K562 (cell line): Measurements from ENCODE around the gene CLDN11. TPM values are rescaled to one million over a fixed set of nuclear protein-coding genes. Genes with fewer than 3 reads are reported as not detected.
A peak's percentile ranks its signal among the peaks of the same experiment; 100 is the strongest.

Experiments used
- ARID2 ChIP-seq: fragments of 450-650 bp; IDR thresholded peaks from 2 replicates; pipeline ENCODE4 v1.6.1; 2017; ENCODE audit warnings: antibody characterized with exemption, mild to moderate bottlenecking
- ATF7 ChIP-seq: fragments of 450-650 bp; IDR thresholded peaks from 2 replicates; pipeline ENCODE4 v1.7.1; 2014; ENCODE audit warnings: mild to moderate bottlenecking, moderate library complexity
- BMI1 ChIP-seq: fragments of 150-350 bp; IDR thresholded peaks from 2 replicates; pipeline ENCODE4 v1.6.1; 2014; ENCODE audit warnings: low read length
- CBX1 ChIP-seq: sonication (generic); IDR thresholded peaks from 2 replicates; pipeline ENCODE4 v1.6.1; 2016; ENCODE audit warnings: antibody characterized with exemption, low read depth, mild to moderate bottlenecking
- CHCHD3 ChIP-seq: fragments of 250-450 bp; sonication (Bioruptor Pico); IDR thresholded peaks from 2 replicates; pipeline ENCODE4 v2.1.2; 2022; ENCODE audit warnings: mild to moderate bottlenecking
- DPF2 ChIP-seq: fragments of 450-650 bp; IDR thresholded peaks from 2 replicates; pipeline ENCODE4 v1.6.1; 2016
- E2F3 ChIP-seq: fragments of 250-450 bp; sonication (Bioruptor Pico); IDR thresholded peaks from 2 replicates; pipeline ENCODE4 v1.4.0; 2020; ENCODE audit warnings: mild to moderate bottlenecking
- FOXK1 ChIP-seq: sonication (generic); formaldehyde crosslinking; IDR thresholded peaks from 2 replicates; pipeline ENCODE4 v1.8.0; 2022; ENCODE audit warnings: missing genetic modification reagents, mild to moderate bottlenecking, borderline replicate concordance
- MTF1 ChIP-seq: fragments of 250-450 bp; sonication (Bioruptor Pico); IDR thresholded peaks from 2 replicates; pipeline ENCODE4 v1.9.0; 2021; ENCODE audit warnings: moderate library complexity, mild to moderate bottlenecking, inconsistent platforms, borderline replicate concordance
- MXD1 ChIP-seq: fragments of 250-450 bp; sonication (Bioruptor Pico); IDR thresholded peaks from 2 replicates; pipeline ENCODE4 v1.8.0; 2021; ENCODE audit warnings: borderline replicate concordance, mild to moderate bottlenecking, moderate library complexity; ENCODE audit not compliant: poor library complexity, severe bottlenecking
- NFATC3 ChIP-seq: fragments of 450-650 bp; IDR thresholded peaks from 2 replicates; pipeline ENCODE4 v1.6.1; 2017; ENCODE audit warnings: mild to moderate bottlenecking
- RB1 ChIP-seq: fragments of 450-650 bp; IDR thresholded peaks from 2 replicates; pipeline ENCODE4 v1.6.1; 2017; ENCODE audit warnings: low read depth, mild to moderate bottlenecking
- RHOXF2B ChIP-seq: fragments of 250-450 bp; sonication (Bioruptor Pico); conservative IDR thresholded peaks from 2 replicates; pipeline ENCODE4 v1.5.1; 2021
- SRF ChIP-seq, 2 experiments: fragments of 250-450, 450-650 bp in 1 of 2; sonication (Bioruptor Pico) in 1 of 2; sonication (generic) in 1 of 2; formaldehyde crosslinking; IDR thresholded peaks; 2 replicates each; pipeline versions ENCODE4 v1.5.0 to v1.5.1; 2020 to 2022; ENCODE audit warnings: mild to moderate bottlenecking in 1 of 2, missing genetic modification reagents in 1 of 2
- UBTF ChIP-seq, 2 experiments: IDR thresholded peaks; 2 replicates each; pipeline ENCODE4 v1.6.1; 2012; ENCODE audit warnings: improper control_type of control experiment in 2 of 2, low read depth in 2 of 2, low read length in 2 of 2, borderline replicate concordance in 1 of 2
- ZFPM2 ChIP-seq: fragments of 250-450 bp; sonication (Bioruptor Pico); IDR thresholded peaks from 2 replicates; pipeline ENCODE4 v1.5.1; 2022; ENCODE audit warnings: mild to moderate bottlenecking
- ZNF146 ChIP-seq: IDR thresholded peaks from one replicate; pipeline ENCODE4 v1.6.1; 2018; ENCODE audit warnings: missing compliant biosample characterization; ENCODE audit not compliant: unreplicated experiment
- ZNF583 ChIP-seq: fragments of 250-450 bp; sonication (Bioruptor Pico); IDR thresholded peaks from 2 replicates; pipeline ENCODE4 v1.4.0; 2020
- polyA plus RNA-seq, 8 experiments: library from polyadenylated mRNA; depleted of rRNA in 4 of 8; stranded (reverse) in 5 of 8; unstranded in 3 of 8; fragments of >200 nt; fragmentation: Nextera tagmentation in 2 of 8; fragmentation: Illumina TruSeq in 1 of 8; extraction: Ambion mirVana in 2 of 8; extraction: Trizol in 1 of 8; gene quantifications; 2 replicates each; pipeline versions ENCODE4 v1.2.1 to v1.2.3, GENCODE V29; 2011 to 2014; ENCODE audit warnings: inconsistent platforms in 1 of 8, missing spikeins in 1 of 8
- total RNA-seq, 7 experiments: library from RNA; depleted of rRNA in 6 of 7; stranded (reverse); fragments of >200 nt in 6 of 7; fragmentation: Illumina TruSeq in 2 of 7; extraction: Trizol in 2 of 7; gene quantifications; 2 replicates each; pipeline versions ENCODE4 v1.2.1 to v1.2.3, GENCODE V29; 2011 to 2021; ENCODE audit warnings: low replicate concordance in 1 of 7
- TF ChIP-seq, protein P1 (sequence below): sonication (generic); formaldehyde crosslinking; IDR thresholded peaks from 2 replicates; pipeline ENCODE4 v1.8.0; 2022; ENCODE audit warnings: mild to moderate bottlenecking, missing genetic modification reagents
- TF ChIP-seq, protein P2 (sequence below): fragments of 450-650 bp; IDR thresholded peaks from 2 replicates; pipeline ENCODE4 v1.6.1; 2016
- TF ChIP-seq, protein P3 (sequence below): fragments of 450-650 bp; IDR thresholded peaks from 2 replicates; pipeline ENCODE4 v1.6.1; 2018; ENCODE audit not compliant: partially characterized antibody

The CLDN11 gene
- total and polyA plus RNA-seq, 9 of the 15 experiments (the other 6 are each of a cell fraction or from before 2014, with no cell fraction given): 0.05 to 0.41 (median 0.18) TPM; not detected in 1

GRCh38 chr3:170426240-170426797, 7.7 kb downstream of the CLDN11 start (continued):
- TF ChIP-seq, protein P1, sequence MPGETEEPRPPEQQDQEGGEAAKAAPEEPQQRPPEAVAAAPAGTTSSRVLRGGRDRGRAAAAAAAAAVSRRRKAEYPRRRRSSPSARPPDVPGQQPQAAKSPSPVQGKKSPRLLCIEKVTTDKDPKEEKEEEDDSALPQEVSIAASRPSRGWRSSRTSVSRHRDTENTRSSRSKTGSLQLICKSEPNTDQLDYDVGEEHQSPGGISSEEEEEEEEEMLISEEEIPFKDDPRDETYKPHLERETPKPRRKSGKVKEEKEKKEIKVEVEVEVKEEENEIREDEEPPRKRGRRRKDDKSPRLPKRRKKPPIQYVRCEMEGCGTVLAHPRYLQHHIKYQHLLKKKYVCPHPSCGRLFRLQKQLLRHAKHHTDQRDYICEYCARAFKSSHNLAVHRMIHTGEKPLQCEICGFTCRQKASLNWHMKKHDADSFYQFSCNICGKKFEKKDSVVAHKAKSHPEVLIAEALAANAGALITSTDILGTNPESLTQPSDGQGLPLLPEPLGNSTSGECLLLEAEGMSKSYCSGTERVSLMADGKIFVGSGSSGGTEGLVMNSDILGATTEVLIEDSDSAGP (CRISPR knock-in tag): no peak
- TF ChIP-seq MTF1 (no peak), UBTF (IDR thresholded peaks at IDR 0.05; ENCODE audit: borderline replicate concordance in 1 of 2, low read depth in 2 of 2, low read length in 2 of 2) (no peak), BMI1 (no peak), ARID2 (no peak), ZNF146 (no peak), NFATC3 (no peak), ZFPM2 (no peak), E2F3 (no peak), CHCHD3 (CRISPR knock-in tag) (no peak), ATF7 (no peak), CBX1 (no peak), RB1 (no peak), FOXK1 (CRISPR knock-in tag) (no peak), DPF2 (peak; percentile 22; the same call in 1 of the 2 replicates), MXD1 (CRISPR knock-in tag) (no peak), SRF (CRISPR knock-in tag; IDR thresholded peaks at IDR 0.05) (no peak), ZNF583 (CRISPR knock-in tag) (no peak), RHOXF2B (CRISPR knock-in tag) (no peak)
- TF ChIP-seq, protein P2, sequence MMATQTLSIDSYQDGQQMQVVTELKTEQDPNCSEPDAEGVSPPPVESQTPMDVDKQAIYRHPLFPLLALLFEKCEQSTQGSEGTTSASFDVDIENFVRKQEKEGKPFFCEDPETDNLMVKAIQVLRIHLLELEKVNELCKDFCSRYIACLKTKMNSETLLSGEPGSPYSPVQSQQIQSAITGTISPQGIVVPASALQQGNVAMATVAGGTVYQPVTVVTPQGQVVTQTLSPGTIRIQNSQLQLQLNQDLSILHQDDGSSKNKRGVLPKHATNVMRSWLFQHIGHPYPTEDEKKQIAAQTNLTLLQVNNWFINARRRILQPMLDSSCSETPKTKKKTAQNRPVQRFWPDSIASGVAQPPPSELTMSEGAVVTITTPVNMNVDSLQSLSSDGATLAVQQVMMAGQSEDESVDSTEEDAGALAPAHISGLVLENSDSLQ: no peak
- TF ChIP-seq, protein P3, sequence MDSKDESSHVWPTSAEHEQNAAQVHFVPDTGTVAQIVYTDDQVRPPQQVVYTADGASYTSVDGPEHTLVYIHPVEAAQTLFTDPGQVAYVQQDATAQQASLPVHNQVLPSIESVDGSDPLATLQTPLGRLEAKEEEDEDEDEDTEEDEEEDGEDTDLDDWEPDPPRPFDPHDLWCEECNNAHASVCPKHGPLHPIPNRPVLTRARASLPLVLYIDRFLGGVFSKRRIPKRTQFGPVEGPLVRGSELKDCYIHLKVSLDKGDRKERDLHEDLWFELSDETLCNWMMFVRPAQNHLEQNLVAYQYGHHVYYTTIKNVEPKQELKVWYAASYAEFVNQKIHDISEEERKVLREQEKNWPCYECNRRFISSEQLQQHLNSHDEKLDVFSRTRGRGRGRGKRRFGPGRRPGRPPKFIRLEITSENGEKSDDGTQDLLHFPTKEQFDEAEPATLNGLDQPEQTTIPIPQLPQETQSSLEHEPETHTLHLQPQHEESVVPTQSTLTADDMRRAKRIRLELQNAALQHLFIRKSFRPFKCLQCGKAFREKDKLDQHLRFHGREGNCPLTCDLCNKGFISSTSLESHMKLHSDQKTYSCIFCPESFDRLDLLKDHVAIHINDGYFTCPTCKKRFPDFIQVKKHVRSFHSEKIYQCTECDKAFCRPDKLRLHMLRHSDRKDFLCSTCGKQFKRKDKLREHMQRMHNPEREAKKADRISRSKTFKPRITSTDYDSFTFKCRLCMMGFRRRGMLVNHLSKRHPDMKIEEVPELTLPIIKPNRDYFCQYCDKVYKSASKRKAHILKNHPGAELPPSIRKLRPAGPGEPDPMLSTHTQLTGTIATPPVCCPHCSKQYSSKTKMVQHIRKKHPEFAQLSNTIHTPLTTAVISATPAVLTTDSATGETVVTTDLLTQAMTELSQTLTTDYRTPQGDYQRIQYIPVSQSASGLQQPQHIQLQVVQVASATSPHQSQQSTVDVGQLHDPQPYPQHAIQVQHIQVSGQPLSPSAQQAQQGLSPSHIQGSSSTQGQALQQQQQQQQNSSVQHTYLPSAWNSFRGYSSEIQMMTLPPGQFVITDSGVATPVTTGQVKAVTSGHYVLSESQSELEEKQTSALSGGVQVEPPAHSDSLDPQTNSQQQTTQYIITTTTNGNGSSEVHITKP: no peak
